Keratinocyte (primary cell): ENCODE measurements around the gene HIP1. TPM values are rescaled to one million over a fixed set of nuclear protein-coding genes. Genes with fewer than 3 reads are reported as not detected.

Source experiments
- DNase-seq: peaks from one replicate; pipeline ENCODE4 v3.0.0-alpha.2; 2011; ENCODE audit warnings: low read depth, missing footprints, low spot score
- FAIRE-seq: peaks from 2 replicates; lab custom pipeline; 2011; peaks lifted over from hg19 to GRCh38; lab: Jason Lieb, UNC
- H2AFZ ChIP-seq: 2 replicates; pipeline ENCODE4 v1.6.0; 2012; ENCODE audit warnings: low read length, control low read depth, inconsistent platforms; ENCODE audit not compliant: control insufficient read depth
- H3K27ac ChIP-seq: 2 replicates; pipeline ENCODE4 v1.5.1; 2011; ENCODE audit warnings: low read length; ENCODE audit not compliant: control insufficient read depth, insufficient read depth
- H3K27me3 ChIP-seq: 3 replicates; pipeline ENCODE4 v1.6.0; 2011; ENCODE audit warnings: low read length; ENCODE audit not compliant: control insufficient read depth, insufficient read depth; ENCODE audit errors: extremely low read depth
- H3K36me3 ChIP-seq, 2 experiments: 2 replicates in 1 of 2; 3 replicates in 1 of 2; pipeline ENCODE4 v1.5.1; 2011; ENCODE audit warnings: low read length in 2 of 2, mild to moderate bottlenecking in 1 of 2; ENCODE audit not compliant: control insufficient read depth in 2 of 2, insufficient read depth in 2 of 2; ENCODE audit errors: extremely low read depth in 1 of 2
- H3K4me1 ChIP-seq: 3 replicates; pipeline ENCODE4 v1.5.1; 2011; ENCODE audit warnings: low read length; ENCODE audit not compliant: control insufficient read depth, insufficient read depth; ENCODE audit errors: extremely low read depth
- H3K4me2 ChIP-seq: 3 replicates; pipeline ENCODE4 v1.6.0; 2011; ENCODE audit warnings: low read depth, low read length; ENCODE audit not compliant: control insufficient read depth, insufficient read depth; ENCODE audit errors: extremely low read depth
- H3K4me3 ChIP-seq, 3 experiments: fragments of 200-600 bp in 1 of 3; sonication (generic) in 1 of 3; 2 replicates in 2 of 3; 3 replicates in 1 of 3; pipeline ENCODE4 v1.5.1; 2011 to 2016; ENCODE audit warnings: low read length in 3 of 3, mild to moderate bottlenecking in 3 of 3, control low read depth in 2 of 3, inconsistent platforms in 1 of 3, low read depth in 1 of 3, mixed read lengths in 1 of 3, mixed run types in 1 of 3, moderate library complexity in 1 of 3; ENCODE audit not compliant: control insufficient read depth in 2 of 3, insufficient read depth in 2 of 3; ENCODE audit errors: extremely low read depth in 1 of 3
- H3K79me2 ChIP-seq: 2 replicates; pipeline ENCODE4 v1.6.0; 2012; ENCODE audit warnings: low read length; ENCODE audit not compliant: control insufficient read depth, insufficient read depth
- H3K9ac ChIP-seq: 3 replicates; pipeline ENCODE4 v1.6.0; 2011; ENCODE audit warnings: low read length; ENCODE audit not compliant: control insufficient read depth, insufficient read depth; ENCODE audit errors: extremely low read depth
- H3K9me1 ChIP-seq: 3 replicates; pipeline ENCODE4 v1.6.0; 2011; ENCODE audit warnings: low read length; ENCODE audit not compliant: control insufficient read depth, insufficient read depth; ENCODE audit errors: extremely low read depth
- H3K9me3 ChIP-seq: 2 replicates; pipeline ENCODE4 v1.5.1; 2012; ENCODE audit warnings: low read depth, low read length; ENCODE audit not compliant: control insufficient read depth
- H4K20me1 ChIP-seq: 3 replicates; pipeline ENCODE4 v1.6.0; 2011; ENCODE audit warnings: low read length; ENCODE audit not compliant: control insufficient read depth, insufficient read depth; ENCODE audit errors: extremely low read depth
- CTCF ChIP-seq, 3 experiments: IDR thresholded peaks in 1 of 3; conservative IDR thresholded peaks in 1 of 3; optimal IDR thresholded peaks in 1 of 3; 2 replicates in 2 of 3; 3 replicates in 1 of 3; pipeline versions ENCODE3 to v1.5.1; 2011; ENCODE audit warnings: low read length in 3 of 3, mild to moderate bottlenecking in 3 of 3, moderate library complexity in 2 of 3, control low read depth in 1 of 3, inconsistent platforms in 1 of 3; ENCODE audit not compliant: insufficient read depth in 2 of 3; ENCODE audit errors: extremely low read depth in 1 of 3
- EZH2 ChIP-seq: IDR thresholded peaks from one replicate; pipeline ENCODE4 v1.6.1; 2012; ENCODE audit warnings: inconsistent platforms, mild to moderate bottlenecking, low read length, moderate library complexity
- dilution Hi-C: fragments of 300-500 bp; cut with MboI; formaldehyde crosslinking; loops from one replicate; pipeline ENCODE4 v1.7.0; 2020; ENCODE audit warnings: low sequenced_read_pairs; ENCODE audit not compliant: extremely low pct_ligation_motif_present
- polyA plus RNA-seq, 5 experiments: library from polyadenylated mRNA; depleted of rRNA in 3 of 5; stranded (reverse) in 3 of 5; stranded (forward) in 1 of 5; unstranded in 1 of 5; fragments of >200 nt; gene quantifications; 1 replicate in 1 of 5; 2 replicates in 3 of 5; 3 replicates in 1 of 5; pipeline versions ENCODE4 v1.2.1 to v1.2.3, GENCODE V29; 2011 to 2012; ENCODE audit warnings: missing spikeins in 2 of 5, low read depth in 1 of 5, low replicate concordance in 1 of 5

HIP1 gene
- polyA plus RNA-seq, 1 donor (not counting 4 experiments of a cell fraction or from before 2014, with no cell fraction given), result 5.0 TPM

DNA sequence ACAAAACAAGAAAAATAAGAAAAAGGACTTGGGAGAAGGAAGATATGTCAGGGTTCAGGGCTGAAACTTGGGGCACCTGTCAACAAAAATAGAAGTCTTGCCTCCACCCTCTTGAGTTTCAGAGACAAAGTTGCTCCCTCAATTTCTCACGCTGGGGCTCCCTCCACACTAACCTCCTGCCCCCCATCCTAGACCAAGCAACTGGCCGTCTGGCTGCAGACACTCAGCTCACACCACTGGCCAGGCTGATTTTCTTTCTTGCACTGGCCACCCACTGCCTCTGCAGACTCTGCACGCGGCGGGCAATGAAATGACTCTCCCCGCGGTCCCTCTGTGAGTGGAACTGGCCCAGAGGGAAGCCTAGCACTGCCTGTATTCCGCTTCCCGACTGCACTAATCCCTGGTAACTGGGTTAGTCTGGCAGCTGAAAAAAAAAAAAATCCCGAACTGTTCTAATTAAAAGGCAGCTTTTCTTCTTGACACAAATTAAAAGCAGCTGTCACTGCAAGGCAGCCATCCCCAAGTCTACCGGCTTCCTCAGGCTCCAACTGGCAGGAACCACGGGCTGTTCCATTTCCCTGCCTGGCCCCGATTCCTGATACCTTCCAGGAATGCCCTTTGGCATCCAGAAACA is 163.1 kb downstream of the HIP1 start:
- dilution Hi-C loops, result no loop called here
- H3K79me2 ChIP-seq, result no peaks in the 10 kb centered on the region
- DNase-seq, result no peak
- no peak for FAIRE-seq
- H3K9me1 ChIP-seq, result no peaks in the 10 kb centered on the region
- peaks cover 2% of the 10 kb centered on the region for H3K27me3 ChIP-seq
- no peaks in the 10 kb centered on the region for H3K9me3 ChIP-seq
- no peak overlapping the region for H3K4me2 ChIP-seq
- no peak overlapping the region for H3K9ac ChIP-seq
- H3K4me1 ChIP-seq, result no peaks in the 10 kb centered on the region
- no peaks in the 10 kb centered on the region for H3K36me3 ChIP-seq
- H4K20me1 ChIP-seq, result no peaks in the 10 kb centered on the region
- TF ChIP-seq EZH2 (no peak), CTCF (optimal IDR thresholded peaks at IDR 0.05 in 1 of 3, IDR thresholded peaks at IDR 0.05 in 1 of 3, conservative IDR thresholded peaks at IDR 0.05 in 1 of 3; ENCODE audit: extremely low read depth in 1 of 3, insufficient read depth in 2 of 3, low read length in 3 of 3) (no peak)
- H3K27ac ChIP-seq, result no peak overlapping the region
- H2AFZ ChIP-seq, result no peak overlapping the region
- H3K4me3 ChIP-seq, result no peak overlapping the region

GRCh38 chr7:75573477-75574019 is 165.2 kb downstream of the HIP1 start:
- H3K4me2 ChIP-seq, result no peak overlapping the region
- no peaks in the 10 kb centered on the region for H3K9me3 ChIP-seq
- DNase-seq (no peak), FAIRE-seq (no peak)
- no peak overlapping the region for H3K9ac ChIP-seq
- H3K27me3 ChIP-seq, result peaks cover 2% of the 10 kb centered on the region
- no peak overlapping the region for H3K4me3 ChIP-seq
- no peaks in the 10 kb centered on the region for H3K79me2 ChIP-seq
- no peak overlapping the region for H3K27ac ChIP-seq
- no peaks in the 10 kb centered on the region for H4K20me1 ChIP-seq
- no peaks in the 10 kb centered on the region for H3K4me1 ChIP-seq
- dilution Hi-C loops, result no loop called here
- H3K36me3 ChIP-seq, result no peaks in the 10 kb centered on the region
- TF ChIP-seq EZH2 (no peak), CTCF (optimal IDR thresholded peaks at IDR 0.05 in 1 of 3, IDR thresholded peaks at IDR 0.05 in 1 of 3, conservative IDR thresholded peaks at IDR 0.05 in 1 of 3; ENCODE audit: extremely low read depth in 1 of 3, insufficient read depth in 2 of 3, low read length in 3 of 3) (no peak)
- no peaks in the 10 kb centered on the region for H3K9me1 ChIP-seq
- no peak overlapping the region for H2AFZ ChIP-seq
